HG03039 (cell line): ENCODE data around the gene IGFBP5.

Experiments
- ATAC-seq: cut with Tn5 transposase; IDR thresholded peaks from one replicate; pipeline ENCODE4 v1.9.1; 2021; ENCODE audit warnings: mild to moderate bottlenecking, moderate library complexity; ENCODE audit not compliant: unreplicated experiment

IGFBP5 gene

DNA sequence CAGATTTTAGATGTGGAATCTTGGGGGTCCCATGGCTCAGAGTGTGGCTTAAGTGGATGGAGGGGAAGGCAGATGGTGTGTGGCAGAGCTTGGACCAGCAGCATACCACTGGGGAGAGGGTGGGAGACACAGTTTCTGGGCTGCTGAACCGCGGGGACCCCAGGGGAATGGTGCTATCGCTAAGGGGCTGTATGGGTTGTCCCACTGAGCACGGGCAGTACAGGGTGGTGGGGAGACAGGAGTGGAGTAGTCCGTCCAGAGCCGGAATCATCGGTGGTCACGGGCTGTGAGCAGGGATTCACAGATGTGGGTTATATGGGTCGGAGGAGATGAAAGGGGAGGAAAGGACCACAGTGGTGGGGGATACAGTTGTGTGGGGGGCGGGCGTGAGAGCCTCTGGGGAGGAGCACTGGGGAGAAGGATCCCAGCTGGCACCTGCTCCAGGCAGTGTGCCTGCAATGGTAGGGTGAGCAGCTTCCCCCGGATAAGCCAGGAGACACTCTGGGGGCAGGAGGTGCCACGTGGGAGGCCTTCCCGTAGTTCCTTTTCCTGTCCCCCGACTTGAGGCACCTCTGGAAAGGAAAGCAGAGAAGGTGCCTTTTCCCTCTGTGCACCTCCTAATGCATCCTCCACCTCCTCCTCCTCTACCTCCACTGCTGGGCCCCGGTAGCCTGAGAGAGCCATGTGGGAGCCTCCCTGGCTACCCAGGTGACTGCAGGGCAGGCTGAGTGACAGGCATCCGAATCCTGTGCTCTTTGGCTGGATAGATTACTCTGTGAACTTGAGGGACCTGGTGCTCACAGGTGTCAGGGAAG is 24.9 kb downstream of the IGFBP5 start:
- ATAC-seq: no peak

DNA sequence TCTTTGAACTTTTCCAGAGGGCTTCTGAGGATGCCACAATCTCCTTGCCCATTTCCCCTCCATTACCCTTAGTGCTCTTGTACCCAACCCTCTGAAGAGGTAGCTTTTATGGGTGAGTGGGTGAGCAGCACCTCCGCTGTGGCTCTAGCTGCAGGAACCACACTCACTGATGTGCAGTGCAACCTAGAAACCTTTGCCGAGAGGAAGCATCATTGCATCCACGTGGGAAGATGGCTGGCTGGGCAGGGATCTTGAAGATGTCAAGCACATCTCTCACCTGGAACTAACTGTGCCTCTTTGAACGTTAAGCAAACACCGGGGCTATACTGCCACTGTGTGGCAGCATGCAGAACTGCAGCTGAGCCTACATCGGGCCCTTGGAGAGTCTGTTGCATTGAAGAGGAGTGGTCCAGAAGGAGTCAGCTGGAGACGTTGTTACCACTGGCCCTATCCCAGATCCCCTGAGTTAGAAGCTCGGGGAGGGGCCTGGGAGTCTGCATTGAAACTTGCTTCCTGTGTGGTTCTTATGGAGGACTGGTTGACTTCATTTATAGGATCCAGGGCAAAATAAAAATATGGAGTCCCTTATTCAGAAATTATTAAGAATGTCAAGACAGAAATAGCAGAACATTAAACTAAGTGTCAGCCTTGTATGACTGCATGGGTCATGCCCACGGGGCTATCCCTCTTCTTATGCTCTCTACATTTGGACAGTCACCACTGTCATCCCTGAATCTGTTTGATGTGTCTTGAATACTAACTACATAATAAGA is 28.7 kb downstream of the IGFBP5 start:
- no peak for ATAC-seq

DNA sequence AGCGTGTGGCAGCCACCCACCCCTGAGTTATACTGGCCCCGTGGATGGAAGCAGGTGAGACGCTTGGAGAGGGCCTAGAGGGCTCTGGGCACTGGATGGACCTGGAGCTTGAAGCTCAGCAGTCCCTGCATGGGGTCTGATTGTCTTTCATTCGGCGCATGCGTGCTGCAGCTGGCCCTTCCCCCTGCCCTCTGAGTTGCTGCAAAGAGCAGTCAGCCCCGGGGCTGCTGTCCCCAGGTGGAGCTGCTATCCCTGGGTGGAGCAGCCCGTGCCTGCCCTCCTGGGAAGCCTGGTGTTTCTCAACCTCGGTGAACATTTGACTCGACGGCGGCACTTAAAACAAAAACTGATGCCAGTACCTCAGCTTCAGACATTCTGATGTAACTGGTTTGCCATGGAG is 29.6 kb downstream of the IGFBP5 start:
- ATAC-seq: no peak

GRCh38 chr2:216665242-216665641 is 30.1 kb downstream of the IGFBP5 start:
- ATAC-seq: no peak

GRCh38 chr2:216664593-216665034 is 30.7 kb downstream of the IGFBP5 start:
- no peak for ATAC-seq

DNA sequence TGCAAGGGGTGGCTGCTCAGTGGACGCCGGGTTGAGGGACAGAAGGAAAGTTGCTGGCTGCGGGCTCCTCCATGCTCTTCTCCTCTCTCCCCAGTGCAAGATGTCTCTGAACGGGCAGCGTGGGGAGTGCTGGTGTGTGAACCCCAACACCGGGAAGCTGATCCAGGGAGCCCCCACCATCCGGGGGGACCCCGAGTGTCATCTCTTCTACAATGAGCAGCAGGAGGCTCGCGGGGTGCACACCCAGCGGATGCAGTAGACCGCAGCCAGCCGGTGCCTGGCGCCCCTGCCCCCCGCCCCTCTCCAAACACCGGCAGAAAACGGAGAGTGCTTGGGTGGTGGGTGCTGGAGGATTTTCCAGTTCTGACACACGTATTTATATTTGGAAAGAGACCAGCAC is 31.5 kb downstream of the IGFBP5 start:
- no peak for ATAC-seq

DNA sequence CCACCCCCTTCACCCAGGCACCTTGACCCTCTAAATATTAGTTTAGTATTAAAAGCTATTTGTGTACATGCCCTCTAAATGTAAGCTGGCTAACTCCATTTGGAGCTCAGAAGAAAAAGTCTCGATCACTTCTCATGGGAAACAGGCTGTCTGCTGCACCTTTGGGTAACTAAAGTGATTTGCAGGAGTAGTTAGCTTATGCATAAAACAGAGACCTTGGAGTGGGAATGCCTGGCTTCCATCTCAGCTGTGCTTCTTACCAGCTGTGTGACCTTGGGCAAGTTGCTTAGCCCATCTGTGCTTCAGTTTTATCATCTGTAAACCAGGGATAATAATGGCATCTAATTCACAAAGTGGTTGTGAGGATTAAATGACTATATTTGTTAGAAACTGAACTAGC is 32.2 kb downstream of the IGFBP5 start:
- ATAC-seq: no peak

GRCh38 chr2:216661639-216662375 is 33.5 kb downstream of the IGFBP5 start:
- ATAC-seq: no peak

GRCh38 chr2:216661051-216661450 is 34.3 kb downstream of the IGFBP5 start:
- no peak for ATAC-seq

GRCh38 chr2:216660496-216660895 is 34.9 kb downstream of the IGFBP5 start:
- no peak for ATAC-seq

- no peak for ATAC-seq
Observed at GRCh38 chr2:216659276-216659675, 36.1 kb downstream of the IGFBP5 start.

- no peak for ATAC-seq
Observed at GRCh38 chr2:216658757-216659156, 36.6 kb downstream of the IGFBP5 start.

DNA sequence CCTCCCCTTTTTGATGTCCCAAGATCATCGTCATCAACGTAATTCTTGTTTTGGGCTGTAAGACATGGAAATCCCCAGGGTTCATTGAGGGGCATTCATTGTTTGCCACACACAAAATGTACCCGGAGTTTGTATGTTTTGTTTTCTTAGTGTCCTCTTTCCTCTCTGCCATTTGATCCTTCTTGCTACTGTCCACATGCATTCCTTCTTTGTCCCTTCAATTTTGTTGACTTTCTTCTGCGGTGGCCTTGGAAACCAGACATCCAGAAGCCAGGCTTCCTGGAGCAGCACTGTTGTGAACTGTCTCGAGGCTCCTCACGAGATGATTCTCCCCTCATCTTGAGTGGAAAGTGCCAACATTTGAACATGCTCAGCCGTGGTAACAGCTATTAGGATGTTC is 37.4 kb downstream of the IGFBP5 start:
- no peak for ATAC-seq

- ATAC-seq: no peak
Observed at GRCh38 chr2:216657086-216657855, 38.1 kb downstream of the IGFBP5 start.

- ATAC-seq: no peak
Observed at GRCh38 chr2:216654528-216655052, 40.8 kb downstream of the IGFBP5 start.

GRCh38 chr2:216653931-216654365 is 41.4 kb downstream of the IGFBP5 start:
- ATAC-seq: no peak

DNA sequence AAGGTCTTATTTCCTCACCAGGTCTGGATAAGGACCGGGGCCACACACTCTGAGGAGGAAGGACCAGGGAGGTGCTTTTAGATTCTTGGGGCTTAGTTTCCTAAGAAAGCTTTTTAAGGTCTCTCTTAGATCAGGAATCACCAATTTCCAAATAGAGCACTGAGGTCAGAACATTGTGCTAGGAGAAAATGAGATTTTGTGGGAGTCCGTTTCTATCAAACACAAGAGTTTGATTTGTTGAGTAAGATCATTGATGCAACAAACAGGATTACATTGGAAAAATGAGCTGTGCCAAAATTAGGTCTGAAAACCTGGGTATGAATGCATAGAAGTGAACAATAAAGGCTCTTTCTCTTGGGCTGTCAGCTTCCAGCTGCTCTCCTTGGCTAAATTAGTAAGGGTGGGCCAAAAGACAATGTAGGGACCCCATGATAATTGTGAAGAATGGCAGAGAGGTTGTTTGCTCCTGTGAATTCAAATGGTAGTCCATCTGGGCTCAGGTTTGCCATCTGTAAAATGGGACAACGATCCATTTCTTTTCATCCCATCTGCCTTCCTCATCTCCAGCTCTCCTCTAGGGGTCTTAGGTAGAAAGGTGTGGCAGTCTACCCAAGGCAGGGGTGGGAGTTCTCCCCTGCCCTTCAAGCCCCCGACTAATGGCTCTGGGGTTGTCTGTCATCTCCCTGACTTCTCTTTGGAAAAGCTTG is 42.1 kb downstream of the IGFBP5 start:
- no peak for ATAC-seq

DNA sequence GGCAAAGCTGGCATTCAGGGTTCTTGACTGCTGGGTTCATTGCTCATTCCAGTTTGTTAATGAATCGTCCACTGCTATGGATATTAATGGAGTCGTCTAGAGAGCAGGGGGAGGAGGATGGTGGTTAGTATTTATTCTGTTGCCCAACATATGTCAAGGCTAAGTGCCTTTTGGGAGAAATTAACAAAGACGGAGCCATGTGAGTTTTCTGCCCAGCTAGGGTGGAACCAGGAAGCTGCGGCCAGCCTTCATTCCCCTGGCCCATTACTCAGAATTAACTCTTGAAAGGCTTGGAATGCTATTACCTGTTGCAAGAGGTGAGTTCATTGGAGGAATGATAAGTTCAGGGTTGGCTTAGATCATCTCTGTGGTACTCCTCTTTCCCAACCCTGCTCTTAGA is 42.8 kb downstream of the IGFBP5 start:
- no peak for ATAC-seq

GRCh38 chr2:216651351-216651881 is 43.9 kb downstream of the IGFBP5 start:
- no peak for ATAC-seq
